GM19193 (cell line): ENCODE data around the gene ESPN.

Experiments used
- POLR2A ChIP-seq: IDR thresholded peaks from 4 replicates; pipeline ENCODE4 v1.6.1; 2011; ENCODE audit not compliant: insufficient read depth, insufficient read length; ENCODE audit errors: extremely low read depth

The ESPN gene

DNA sequence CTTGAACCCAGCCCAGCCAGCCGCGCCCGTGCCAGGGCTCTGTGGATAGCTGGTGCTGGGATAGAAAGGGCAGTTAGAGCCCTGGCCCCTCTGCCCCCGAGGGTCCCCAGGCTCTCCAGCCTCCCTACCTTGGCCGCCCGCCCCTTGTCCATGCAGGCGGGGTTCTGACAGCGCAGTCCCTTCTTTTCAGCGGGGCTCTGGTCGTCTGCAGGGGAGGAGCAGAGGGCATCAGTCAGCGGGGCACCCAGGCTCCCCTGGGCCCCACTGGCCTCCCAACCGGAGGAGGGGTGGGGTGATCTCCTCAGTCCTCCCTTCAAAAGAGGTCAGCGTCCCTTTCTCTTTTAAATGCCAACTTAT is 71.8 kb downstream of the ESPN start:
- no peak for TF ChIP-seq POLR2A

DNA sequence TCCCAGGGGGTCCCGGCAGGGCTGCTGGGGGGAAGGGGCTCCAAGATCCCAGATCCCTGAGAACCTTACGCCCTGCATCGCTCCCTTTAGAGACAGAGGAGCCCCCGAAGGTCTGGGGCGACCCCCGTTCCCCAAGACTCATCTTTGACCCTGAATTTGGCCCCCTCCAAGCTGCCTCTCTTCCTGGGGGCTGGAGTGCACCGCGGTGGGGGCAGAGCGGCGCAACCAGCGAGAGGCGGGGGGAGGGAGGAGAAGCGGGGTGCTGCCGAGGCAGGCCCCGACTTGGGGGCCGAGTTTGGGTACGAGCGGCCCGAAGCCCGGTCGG is 72.3 kb downstream of the ESPN start:
- TF ChIP-seq POLR2A: no peak

DNA sequence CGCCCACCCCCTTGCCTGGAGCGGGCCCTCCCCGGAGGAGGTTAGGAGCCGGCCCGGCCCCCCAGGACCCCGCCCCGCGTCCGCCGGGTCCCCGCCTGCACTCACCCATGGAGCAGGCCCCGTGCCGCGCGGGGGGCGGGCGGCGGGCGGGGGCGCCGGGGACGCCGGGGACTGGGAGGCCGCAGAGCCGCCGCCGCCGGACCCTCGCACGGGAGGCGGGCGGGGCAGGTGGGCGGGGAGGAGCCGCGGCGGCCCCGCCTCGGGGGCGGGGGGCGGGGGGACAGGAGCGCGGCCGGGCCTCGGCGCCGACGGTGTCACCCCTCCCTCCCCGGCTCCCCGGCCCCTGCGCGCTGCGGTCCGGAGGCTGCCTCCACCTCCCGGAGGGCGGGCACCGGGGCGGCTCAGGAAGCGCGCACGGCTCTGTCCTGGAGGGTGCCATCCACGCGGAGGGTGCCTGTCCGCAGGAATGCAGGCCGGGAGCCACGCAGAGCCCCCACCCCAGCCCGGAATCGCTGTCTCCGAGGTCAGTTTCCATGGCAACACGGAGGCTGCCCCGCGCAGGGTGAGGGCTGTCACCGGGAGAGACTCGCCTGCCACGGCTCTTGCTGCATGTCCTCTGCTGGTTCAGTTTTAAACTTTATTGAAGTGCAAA is 72.8 kb downstream of the ESPN start:
- TF ChIP-seq POLR2A: no peak

DNA sequence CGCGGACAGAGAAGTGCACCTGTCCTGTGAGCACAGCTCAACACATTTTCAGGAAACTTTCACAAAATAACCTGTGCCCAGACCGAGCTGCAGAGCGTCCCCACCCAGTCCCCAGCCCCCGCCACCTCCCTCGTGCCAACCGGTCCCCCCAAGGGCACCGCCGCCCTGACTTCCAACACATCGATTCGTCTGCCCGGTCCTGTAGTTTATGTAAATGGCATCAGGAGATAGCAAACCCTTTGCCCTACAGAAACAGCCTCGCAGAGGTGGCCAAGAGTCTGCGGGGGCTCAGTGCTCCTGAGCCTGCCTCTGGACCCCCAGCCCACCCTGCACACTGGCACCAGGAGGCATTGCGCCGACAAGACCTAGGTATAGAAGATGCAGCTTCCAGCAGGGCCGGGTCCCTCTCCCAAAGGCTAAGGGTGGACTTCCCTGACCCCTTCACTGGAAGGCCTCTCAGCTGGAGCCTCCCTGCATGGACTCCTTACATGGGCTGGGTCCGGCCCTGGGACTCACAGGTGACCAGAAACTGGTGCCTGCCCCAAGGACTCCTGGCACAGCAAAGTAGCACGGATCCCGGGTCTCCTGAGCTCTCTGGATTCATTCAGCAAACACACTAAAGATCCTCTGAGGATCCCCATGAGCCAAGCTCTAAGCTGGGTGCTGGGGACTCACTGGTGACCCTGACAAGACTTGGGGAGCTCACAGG is 73.4 kb downstream of the ESPN start:
- no peak for TF ChIP-seq POLR2A

DNA sequence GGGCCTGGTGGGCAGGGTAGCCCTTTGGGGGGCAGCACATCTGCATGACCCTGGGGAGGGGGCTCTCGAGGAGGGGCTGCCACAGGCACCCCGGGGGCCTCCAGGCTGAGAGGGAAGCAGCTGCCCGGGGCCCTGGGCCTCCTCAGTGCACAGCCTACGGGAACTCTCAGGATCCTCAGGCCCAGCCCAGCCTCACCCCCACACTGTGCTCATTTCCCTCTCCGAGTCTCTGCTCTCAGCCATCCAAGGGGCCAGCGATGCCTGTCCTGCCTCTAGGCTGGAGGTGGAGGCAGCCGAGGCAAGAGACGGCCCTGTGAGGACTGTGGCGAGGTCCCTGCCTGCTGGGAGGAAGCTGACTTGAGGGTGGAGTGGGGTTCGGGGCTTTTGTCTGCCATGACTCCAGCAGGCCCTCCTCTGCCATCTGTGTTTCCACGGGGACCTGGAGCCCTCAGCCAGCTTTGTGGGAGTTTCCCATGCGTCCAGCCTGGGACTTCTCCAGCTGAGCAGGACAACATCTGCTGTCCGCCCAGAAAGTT is 74.1 kb downstream of the ESPN start:
- TF ChIP-seq POLR2A: no peak

DNA sequence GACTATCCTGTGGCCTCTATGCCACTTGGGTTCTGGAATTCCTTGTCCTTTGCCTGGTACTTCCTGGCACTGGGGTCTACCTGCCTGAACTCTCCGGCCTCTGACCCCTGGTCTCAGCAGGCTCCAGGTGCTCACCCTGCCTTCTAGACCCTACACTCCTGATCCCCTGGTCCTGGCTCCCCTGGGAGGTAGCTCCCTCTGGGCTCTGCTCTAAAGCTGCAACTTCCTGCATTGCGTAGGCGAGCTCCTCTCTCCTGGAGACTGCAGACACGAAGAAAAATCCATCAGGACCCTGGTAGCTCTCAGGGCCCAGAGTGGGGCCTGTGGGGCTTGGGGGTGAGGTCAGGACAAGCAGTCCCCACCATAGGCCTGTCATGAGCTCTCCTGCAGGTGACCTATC is 74.7 kb downstream of the ESPN start:
- no peak for TF ChIP-seq POLR2A

- no peak for TF ChIP-seq POLR2A
Observed at GRCh38 chr1:6500544-6501278, 76.1 kb downstream of the ESPN start.

DNA sequence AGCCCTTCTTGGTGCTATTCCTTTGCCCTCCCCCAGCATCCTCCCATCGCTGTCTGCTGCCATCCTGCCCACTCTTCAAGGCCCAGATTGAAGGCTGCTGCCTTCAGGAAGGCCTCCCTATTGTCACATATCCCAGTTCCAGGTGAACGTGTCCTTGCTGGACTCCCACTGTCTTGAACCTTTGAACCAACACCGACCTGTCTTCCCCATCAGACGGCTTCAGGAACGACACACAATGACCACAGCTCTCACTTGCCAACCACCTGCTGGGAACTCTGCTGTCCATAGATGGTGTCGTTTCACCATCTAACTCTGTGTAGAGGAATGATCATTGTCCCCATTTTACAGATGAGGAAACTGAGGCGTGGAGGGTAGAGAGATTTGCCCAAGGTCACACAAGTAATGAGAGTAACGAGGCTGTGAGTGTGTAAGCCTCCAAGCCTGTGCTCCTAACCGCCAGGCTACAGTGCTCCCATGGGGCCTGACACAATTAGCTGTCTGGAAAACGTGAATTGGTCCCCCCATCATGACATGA is 76.8 kb downstream of the ESPN start:
- TF ChIP-seq POLR2A: no peak

DNA sequence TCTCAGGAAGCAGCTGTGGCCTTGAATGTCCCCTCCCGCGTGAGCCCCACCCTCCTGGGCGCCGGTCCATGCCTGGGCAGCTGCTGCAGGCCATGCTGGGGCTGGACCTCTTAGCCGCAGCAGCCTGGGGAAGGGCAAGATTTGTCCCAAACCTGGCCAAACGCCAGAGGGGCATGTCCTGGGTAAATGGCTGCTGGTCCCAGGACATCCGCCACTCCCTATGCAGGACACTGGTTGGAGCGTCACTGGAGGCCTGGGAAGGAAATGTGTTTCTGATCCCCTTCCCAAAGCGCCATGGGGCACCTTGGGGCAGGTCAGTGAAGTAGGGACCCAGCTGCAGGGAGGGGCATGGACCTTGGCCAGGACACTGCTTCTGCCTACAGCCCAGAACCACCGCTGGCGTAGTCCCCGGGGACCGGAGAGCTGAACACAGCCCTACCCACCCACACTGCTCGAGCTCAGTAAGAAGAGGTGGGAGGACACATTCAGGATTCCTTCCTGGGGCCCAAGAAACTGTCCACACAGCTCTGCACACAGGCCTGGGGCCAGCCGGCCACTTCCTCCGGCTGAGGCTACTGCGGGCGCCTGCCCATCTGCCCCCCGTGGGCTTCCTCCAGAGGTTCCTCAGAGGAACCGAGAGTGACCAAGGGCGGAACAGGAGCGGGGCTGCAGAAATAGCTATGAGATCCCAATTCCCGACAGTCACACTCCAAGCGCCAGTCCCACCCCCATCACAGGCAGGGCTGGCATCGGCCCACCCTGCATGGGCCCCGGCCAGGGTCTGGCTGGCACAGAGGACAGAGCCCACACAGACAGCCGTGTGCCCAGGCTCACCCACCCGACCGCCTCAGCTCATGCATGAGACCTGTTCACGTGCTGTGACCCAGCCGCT is 77.7 kb downstream of the ESPN start:
- TF ChIP-seq POLR2A: no peak

- TF ChIP-seq POLR2A: no peak
Observed at GRCh38 chr1:6503884-6504602, 79.5 kb downstream of the ESPN start.

- TF ChIP-seq POLR2A: no peak
Observed at GRCh38 chr1:6504887-6505286, 80.3 kb downstream of the ESPN start.

- no peak for TF ChIP-seq POLR2A
Observed at GRCh38 chr1:6505367-6506209, 81.0 kb downstream of the ESPN start.
